Stimulated activated CD8-positive, alpha-beta memory T cell treated with anti-CD3 and anti-CD28 coated beads, Interleukin-15, amount 100 ng/mL, for 1 hour (primary cell): ENCODE results near the gene ATP9A.

Experiments
- DNase-seq: peaks from one replicate; pipeline ENCODE4 v3.0.0-alpha.2; 2020; ENCODE audit warnings: low read depth

ATP9A gene

GRCh38 chr20:51597389-51598231 lies 170.6 kb downstream of the ATP9A start:
- DNase-seq = no peak

GRCh38 chr20:51596668-51597388 lies 171.4 kb downstream of the ATP9A start:
- DNase-seq = no peak

- no peak for DNase-seq
Observed at GRCh38 chr20:51595744-51596143, 172.4 kb downstream of the ATP9A start.

DNA sequence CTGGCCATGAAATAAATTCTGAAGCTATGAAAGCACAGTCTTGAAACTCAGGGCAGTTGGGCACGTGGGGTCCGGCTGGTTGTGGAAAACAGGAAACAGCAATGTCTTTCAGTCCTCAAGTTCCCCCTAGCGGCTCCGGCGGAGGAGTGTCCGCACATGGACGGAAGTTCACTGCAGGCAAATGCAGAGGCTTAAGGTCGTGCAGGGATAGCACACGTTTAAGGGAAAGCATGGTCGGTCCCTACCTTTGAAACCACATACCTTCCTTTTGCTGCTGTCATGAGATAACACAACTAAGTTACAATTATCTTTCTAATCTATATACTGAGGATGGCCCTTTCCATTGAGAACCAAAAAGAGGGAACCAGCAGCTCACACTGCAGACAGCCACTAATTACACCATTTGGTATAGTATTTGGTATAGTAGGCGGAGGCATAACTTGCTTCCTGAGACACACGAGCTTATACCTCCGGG lies 173.1 kb downstream of the ATP9A start:
- DNase-seq = peak; percentile 52

- DNase-seq = no peak
Observed at GRCh38 chr20:51594236-51595057, 173.7 kb downstream of the ATP9A start.

DNA sequence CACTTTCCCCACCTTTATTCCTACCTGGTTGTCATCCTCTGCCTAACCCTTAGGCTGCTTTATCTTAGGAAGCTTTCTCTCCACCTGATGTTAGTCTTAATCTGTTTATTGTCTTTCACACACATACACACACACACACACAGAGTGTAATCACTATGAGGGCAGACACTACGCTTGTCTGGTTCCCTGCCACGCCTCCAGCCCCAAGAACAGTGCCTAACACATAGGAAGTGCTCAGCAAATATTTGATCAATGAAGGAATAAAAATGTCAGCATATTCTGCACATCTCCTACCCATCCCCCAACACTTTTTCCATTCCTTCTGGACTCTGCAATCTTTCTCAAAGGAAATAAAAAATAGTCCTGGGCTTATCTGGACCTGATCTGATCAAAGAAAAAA lies 174.6 kb downstream of the ATP9A start:
- DNase-seq = no peak

GRCh38 chr20:51592564-51592963 lies 175.6 kb downstream of the ATP9A start:
- no peak for DNase-seq

DNA sequence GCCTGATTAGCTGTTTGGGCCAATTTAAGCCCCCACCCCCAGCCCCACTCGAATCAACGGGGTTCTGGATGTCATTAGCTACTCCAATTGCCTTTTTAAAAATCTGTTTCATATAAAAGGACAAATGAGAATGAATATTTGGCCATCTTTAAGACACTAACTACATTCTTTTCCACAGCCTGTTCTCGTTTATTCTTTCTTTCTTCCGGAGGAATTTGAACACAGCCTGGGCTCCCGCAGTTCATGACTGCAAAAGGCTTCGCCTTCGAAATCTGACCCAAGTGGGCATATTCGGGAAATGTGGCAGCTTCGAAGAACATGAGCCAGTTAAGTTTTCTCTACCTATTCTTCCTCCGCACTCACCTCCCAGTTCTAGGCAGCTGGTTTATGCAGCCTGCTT lies 176.3 kb downstream of the ATP9A start:
- no peak for DNase-seq

DNA sequence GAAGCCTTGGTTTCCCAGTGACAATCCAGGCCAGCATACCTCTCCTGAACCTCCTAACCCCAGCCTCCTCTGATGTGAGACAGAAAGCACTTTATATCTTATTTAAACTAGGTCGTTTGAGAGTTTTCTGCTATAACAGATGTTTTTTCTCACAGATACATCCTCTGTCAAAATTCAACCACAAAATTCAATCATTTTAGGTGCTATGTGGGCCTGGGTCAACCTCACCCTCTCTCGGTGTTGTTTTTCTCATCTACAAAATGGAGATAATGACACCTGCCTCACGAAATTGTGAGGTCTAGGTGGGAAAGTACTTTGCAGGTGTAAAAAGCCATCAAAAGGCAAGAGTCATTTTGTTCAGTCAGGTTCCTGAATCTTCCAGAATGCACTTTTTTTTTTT lies 179.4 kb downstream of the ATP9A start:
- no peak for DNase-seq

GRCh38 chr20:51587145-51587544 lies 181.0 kb downstream of the ATP9A start:
- DNase-seq = no peak

- no peak for DNase-seq
Observed at GRCh38 chr20:51586005-51586440, 182.2 kb downstream of the ATP9A start.

DNA sequence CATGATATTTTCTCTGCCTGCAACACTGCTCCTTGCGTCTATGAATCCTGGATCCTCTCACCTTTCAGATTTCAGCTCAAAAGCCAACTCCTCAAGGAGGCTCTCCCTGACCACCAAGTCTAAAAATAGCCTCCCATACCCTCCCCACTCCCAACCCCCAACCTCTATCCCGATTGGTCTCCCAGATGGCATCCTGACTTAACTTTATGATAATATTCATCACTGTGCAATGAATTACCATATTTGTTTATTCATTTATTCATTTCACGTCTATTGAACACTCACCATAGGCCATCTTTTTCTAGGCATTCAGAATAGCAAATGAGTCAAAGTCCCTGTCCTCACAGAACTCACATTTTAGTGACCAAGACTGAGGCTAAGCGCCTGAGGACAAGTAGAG lies 183.0 kb downstream of the ATP9A start:
- DNase-seq = no peak

- DNase-seq = no peak
Observed at GRCh38 chr20:51584737-51585136, 183.5 kb downstream of the ATP9A start.

- no peak for DNase-seq
Observed at GRCh38 chr20:51584116-51584515, 184.1 kb downstream of the ATP9A start.

DNA sequence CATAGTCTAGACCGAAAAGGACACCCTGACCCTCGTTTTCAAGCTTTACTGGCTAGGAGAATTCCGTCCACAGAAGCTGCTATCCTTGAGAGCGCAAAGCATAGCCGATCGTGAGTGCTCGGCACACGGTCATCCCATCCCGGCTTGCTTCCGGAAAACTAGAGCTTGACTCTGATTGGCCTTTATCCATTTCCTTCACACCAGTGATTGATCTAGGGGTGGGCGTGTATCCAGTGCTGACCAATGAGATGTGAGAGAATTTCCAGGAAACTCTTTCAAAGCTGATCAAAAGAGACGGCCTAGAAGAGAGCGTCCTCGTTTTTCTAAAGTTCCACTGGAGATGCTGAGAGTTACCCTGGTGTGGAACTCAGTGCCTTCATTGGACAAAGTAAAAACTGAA lies 184.7 kb downstream of the ATP9A start:
- no peak for DNase-seq

DNA sequence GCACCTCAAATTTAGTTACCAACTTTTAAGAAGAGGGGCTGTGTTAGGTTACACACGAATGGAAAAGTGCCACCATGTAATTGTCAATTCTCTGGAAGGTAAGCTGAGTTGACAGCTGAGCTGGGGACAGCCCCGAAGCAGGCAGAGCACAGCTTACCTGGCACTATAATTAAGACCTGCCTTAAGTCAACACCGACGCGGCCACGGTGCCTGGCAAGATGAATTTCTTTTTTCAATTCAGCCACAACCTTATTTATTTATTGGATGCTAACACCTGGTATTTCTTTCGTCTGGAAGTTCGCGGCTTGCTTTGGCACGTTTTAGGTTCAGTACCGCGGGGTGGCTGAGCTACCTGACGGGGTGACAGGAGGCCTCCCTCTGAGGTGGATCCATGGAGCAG lies 185.1 kb downstream of the ATP9A start:
- DNase-seq = no peak

DNA sequence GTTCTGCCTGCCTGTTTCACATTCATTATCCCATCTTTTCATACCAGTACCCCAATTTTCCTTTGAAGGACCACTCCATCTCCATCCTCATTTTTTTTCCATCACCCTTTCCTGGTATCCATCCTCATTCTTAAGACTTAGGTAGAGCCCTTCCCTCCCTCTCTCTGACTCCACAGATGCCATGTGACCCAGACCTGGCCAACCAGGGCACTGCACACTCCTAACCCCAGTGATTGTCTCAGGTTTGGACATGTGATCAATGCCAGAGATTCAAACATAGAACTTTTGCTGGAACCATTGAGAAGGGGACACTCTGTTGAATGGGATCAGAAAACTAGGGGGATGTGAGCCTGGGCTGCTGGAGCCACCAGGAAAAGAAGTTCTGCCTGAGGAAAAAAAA lies 186.6 kb downstream of the ATP9A start:
- DNase-seq = no peak

DNA sequence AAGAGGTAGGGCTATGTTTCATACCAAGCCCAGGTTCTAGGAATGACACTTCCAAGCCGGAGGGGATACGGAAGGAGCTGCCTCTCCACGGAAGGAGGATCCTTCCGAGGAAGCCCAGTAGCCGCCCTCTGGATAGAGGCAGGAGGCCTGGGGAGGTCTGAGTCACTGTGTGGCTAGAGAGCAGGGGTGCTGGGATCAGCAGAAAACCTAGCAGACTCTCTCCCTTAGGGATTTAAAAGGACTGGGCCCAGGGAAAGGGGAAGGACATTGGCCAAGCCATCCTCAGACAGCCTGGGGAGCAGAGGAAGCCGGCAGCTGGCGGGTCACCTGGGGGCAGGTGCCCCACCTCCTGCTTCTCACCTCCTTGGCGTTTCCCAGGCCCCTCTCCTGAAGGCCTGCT lies 189.1 kb downstream of the ATP9A start:
- DNase-seq = no peak

GRCh38 chr20:51578145-51578459 lies 190.1 kb downstream of the ATP9A start:
- no peak for DNase-seq

DNA sequence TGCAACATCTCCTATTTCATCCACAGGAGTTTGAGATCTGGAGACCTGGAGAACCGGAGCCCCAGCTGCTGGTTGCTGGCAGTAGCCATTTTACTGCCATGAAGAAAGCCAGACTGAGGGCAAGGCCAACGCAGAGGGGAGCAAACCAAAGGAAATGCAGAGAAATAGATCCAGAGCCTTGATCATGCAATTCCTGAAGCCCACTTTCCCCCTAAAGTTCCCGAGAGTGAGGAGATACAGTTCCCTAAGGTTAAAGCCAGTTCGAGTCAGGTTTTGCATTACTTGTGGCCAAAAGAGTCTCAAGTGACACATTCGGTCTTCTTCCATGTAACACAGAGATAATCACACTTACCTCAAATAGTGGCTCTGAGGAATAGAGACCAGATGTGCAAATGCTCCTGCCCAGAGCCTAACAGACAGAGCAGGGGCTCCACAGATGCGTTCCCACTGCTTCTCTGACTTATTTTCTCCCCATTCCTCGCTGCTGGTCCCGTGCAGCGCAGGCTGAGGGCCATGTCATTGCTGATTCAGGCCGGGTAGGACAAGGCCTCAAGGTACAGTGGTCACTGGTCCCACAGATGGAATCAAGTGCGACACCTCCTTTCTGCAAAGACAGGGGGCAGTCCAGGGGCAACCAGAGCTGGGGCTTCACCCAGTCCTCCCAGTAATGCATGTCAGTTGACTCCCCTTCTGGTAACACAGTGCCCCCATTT lies 190.6 kb downstream of the ATP9A start:
- DNase-seq = no peak

DNA sequence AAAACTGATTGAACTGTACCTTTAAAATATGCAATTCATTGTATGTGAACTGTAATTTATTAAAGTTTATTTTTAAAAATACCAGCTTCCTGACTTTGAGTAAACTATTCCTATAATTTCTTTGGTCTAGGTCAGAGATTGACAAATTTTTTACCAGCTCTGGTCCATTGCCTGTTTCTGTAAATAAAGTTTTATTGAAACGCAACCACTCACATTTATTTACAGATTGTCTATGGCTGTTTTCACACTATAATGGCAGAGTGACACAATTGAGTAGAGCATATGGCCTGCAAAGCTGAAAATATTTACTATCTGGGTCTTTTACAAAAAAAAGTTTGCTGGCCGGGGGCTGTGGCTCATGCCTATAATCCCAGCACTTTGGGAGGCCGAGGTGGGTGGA lies 192.7 kb downstream of the ATP9A start:
- DNase-seq = no peak
